ENCODE data around the gene IFT57.
A peak's percentile ranks its signal among the peaks of the same experiment; 100 is the strongest.

Gene IFT57

DNA sequence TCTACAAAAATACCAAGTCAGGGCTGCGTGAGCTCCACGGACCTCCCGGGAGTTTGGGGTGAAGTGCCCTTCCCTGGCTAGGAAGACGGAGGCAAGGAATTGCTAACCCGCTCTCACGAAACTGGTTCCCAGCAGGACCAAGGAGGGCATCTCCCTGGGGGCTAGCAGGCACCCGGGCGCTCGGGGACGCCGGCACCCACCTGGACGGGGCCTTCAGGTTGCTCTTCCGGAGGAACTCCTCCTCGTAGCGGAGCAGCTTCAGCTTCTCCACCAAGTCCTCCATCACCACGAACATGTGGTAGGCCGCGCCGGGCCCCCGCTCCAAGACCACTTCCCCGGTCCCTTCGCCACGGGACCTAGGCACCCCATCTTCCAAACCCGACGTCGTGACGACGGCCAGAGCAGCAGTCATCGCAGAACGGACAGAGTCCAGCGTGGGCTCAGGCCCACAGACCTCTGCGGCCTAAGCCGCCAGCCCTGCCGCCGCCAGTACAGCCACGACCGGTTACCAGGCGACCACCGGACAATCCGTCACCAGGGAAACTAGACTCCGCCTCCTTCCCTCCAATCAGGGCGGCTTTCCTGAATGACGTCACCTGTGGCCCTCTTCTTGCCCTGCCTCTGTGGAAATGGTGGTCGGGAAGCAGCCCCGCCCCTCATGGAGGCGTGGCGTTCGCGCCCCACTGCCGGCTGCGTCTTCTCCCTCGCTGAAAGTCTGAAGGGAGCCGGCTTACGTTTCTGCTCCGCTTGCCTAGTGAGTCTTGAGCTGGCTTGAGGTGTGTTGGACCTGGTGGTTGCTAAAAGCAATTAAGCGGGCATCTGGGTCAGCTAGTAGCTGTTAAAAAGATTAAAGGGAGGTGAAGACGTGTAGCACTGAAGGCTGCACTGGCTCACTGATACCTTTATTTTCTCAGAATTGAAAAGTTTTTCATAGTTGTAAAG is at the start of gene IFT57 (continued):
- TF ChIP-seq TSHZ1 (tag by site-specific recombination; IDR thresholded peaks at IDR 0.05; ENCODE audit: borderline replicate concordance) = 0 out of 2 replicates have a peak, but pooled peaks have one; percentile 15
- TF ChIP-seq, protein P1, sequence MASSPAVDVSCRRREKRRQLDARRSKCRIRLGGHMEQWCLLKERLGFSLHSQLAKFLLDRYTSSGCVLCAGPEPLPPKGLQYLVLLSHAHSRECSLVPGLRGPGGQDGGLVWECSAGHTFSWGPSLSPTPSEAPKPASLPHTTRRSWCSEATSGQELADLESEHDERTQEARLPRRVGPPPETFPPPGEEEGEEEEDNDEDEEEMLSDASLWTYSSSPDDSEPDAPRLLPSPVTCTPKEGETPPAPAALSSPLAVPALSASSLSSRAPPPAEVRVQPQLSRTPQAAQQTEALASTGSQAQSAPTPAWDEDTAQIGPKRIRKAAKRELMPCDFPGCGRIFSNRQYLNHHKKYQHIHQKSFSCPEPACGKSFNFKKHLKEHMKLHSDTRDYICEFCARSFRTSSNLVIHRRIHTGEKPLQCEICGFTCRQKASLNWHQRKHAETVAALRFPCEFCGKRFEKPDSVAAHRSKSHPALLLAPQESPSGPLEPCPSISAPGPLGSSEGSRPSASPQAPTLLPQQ (tag by site-specific recombination; IDR thresholded peaks at IDR 0.05) = no peak; the same call in none of the 2 replicates
- TF ChIP-seq REPIN1 (tag by site-specific recombination; IDR thresholded peaks at IDR 0.05; ENCODE audit: low read depth) = 0 out of 2 replicates have a peak, but pooled peaks have one; percentile 55
- TF ChIP-seq ZNF664 (tag by site-specific recombination; IDR thresholded peaks at IDR 0.05) = no peak
- TF ChIP-seq ZNF571 (tag by site-specific recombination; IDR thresholded peaks at IDR 0.05) = no peak
- no peak for TF ChIP-seq ZNF398 (tag by site-specific recombination; IDR thresholded peaks at IDR 0.05)
- TF ChIP-seq ZNF2 (tag by site-specific recombination; IDR thresholded peaks at IDR 0.05) = peak; percentile 77
- TF ChIP-seq ZNF670 (tag by site-specific recombination; IDR thresholded peaks at IDR 0.05; ENCODE audit: low read depth) = no peak
- no peak for TF ChIP-seq ZNF266 (tag by site-specific recombination; IDR thresholded peaks at IDR 0.05; ENCODE audit: low read depth)
- no peak for TF ChIP-seq ZNF560 (tag by site-specific recombination; IDR thresholded peaks at IDR 0.05; ENCODE audit: borderline replicate concordance)
- peak; percentile 100 for TF ChIP-seq ZNF394 (tag by site-specific recombination; IDR thresholded peaks at IDR 0.05; ENCODE audit: borderline replicate concordance)
- no peak for TF ChIP-seq HOXD13 (CRISPR knock-in tag; IDR thresholded peaks at IDR 0.05; ENCODE audit: borderline replicate concordance)
- TF ChIP-seq ZNF292 (tag by site-specific recombination; IDR thresholded peaks at IDR 0.05; ENCODE audit: borderline replicate concordance, low read depth) = no peak
- TF ChIP-seq ZNF510 (tag by site-specific recombination; IDR thresholded peaks at IDR 0.05; ENCODE audit: insufficient replicate concordance) = no peak
- TF ChIP-seq MEIS1 (CRISPR knock-in tag; IDR thresholded peaks at IDR 0.05; ENCODE audit: borderline replicate concordance) = no peak
- TF ChIP-seq, protein P2, sequence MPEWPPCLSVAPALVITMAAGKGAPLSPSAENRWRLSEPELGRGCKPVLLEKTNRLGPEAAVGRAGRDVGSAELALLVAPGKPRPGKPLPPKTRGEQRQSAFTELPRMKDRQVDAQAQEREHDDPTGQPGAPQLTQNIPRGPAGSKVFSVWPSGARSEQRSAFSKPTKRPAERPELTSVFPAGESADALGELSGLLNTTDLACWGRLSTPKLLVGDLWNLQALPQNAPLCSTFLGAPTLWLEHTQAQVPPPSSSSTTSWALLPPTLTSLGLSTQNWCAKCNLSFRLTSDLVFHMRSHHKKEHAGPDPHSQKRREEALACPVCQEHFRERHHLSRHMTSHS (tag by site-specific recombination; IDR thresholded peaks at IDR 0.05) = no peak
- TF ChIP-seq, protein P3, sequence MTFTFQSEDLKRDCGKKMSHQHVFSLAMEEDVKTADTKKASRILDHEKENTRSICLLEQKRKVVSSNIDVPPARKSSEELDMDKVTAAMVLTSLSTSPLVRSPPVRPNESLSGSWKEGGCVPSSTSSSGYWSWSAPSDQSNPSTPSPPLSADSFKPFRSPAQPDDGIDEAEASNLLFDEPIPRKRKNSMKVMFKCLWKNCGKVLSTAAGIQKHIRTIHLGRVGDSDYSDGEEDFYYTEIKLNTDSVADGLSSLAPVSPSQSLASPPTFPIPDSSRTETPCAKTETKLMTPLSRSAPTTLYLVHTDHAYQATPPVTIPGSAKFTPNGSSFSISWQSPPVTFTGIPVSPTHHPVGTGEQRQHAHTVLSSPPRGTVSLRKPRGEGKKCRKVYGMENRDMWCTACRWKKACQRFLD (tag by site-specific recombination; IDR thresholded peaks at IDR 0.05) = no peak
- TF ChIP-seq, protein P4, sequence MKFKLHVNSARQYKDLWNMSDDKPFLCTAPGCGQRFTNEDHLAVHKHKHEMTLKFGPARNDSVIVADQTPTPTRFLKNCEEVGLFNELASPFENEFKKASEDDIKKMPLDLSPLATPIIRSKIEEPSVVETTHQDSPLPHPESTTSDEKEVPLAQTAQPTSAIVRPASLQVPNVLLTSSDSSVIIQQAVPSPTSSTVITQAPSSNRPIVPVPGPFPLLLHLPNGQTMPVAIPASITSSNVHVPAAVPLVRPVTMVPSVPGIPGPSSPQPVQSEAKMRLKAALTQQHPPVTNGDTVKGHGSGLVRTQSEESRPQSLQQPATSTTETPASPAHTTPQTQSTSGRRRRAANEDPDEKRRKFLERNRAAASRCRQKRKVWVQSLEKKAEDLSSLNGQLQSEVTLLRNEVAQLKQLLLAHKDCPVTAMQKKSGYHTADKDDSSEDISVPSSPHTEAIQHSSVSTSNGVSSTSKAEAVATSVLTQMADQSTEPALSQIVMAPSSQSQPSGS (tag by site-specific recombination; IDR thresholded peaks at IDR 0.05; ENCODE audit: low read depth) = peak; percentile 100
- TF ChIP-seq ZNF175 (tag by site-specific recombination; IDR thresholded peaks at IDR 0.05) = no peak
- TF ChIP-seq ZNF785 (tag by site-specific recombination; IDR thresholded peaks at IDR 0.05) = no peak
- no peak for TF ChIP-seq GLI2 (tag by site-specific recombination; IDR thresholded peaks at IDR 0.05; ENCODE audit: borderline replicate concordance, low read depth)

Data from HEK293 (cell line).